ENCODE results near the gene PMF1. TPM values are rescaled to one million over a fixed set of nuclear protein-coding genes. Genes with fewer than 3 reads are reported as not detected.

The PMF1 gene, protein sequence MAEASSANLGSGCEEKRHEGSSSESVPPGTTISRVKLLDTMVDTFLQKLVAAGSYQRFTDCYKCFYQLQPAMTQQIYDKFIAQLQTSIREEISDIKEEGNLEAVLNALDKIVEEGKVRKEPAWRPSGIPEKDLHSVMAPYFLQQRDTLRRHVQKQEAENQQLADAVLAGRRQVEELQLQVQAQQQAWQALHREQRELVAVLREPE
- 66.7 TPM for polyA plus RNA-seq (2013)

- DNase-seq, result peak; percentile 95 to 97 (median 96)
- WGBS (ENCODE audit: insufficient coverage), result 0% methylated on average over 60 of the region's 61 CpGs
- ChIA-PET CTCF (interaction anchor here (0.6 to 2.9 kb wide), 10 partner anchors 10 to 116 kb away, joined by 3 to 13 read pairs (median 4); no protein-coding TSS in a partner anchor), POLR2A (interaction anchor here (0.6 to 1.3 kb wide), 10 partner anchors 10 to 130 kb away, joined by 3 to 9 read pairs (median 4); partner anchors contain the start of gene SLC25A44)
- peaks cover 7 to 47% (median 20%) of the 10 kb centered on the region in 4 experiments for H3K36me3 ChIP-seq (ENCODE audit: control insufficient read depth in 4 of 4, insufficient read depth in 4 of 4, low read length in 3 of 4)
- H3K27ac ChIP-seq (ENCODE audit: insufficient read depth in 1 of 2, low read depth in 1 of 2, low read length in 2 of 2, poor library complexity in 1 of 2, severe bottlenecking in 2 of 2), result peak within 1 kb of the TSS; percentile 98
- H3K27me3 ChIP-seq (replicated peaks in 2 of 5; ENCODE audit: control insufficient read depth in 4 of 5, insufficient read depth in 5 of 5, low read length in 4 of 5), result no peaks in the 10 kb centered on the region
- peak within 1 kb of the TSS; percentile 64 to 98 (median 92) for H3K4me3 ChIP-seq (ENCODE audit: control insufficient read depth in 1 of 7, extremely low read depth in 1 of 7, insufficient read depth in 4 of 7, low read depth in 2 of 7, low read length in 6 of 7)
- H3K9me3 ChIP-seq (ENCODE audit: control extremely low read depth in 1 of 5, control insufficient read depth in 4 of 5, insufficient read depth in 2 of 5, low read depth in 1 of 5, low read length in 4 of 5), result no peaks in the 10 kb centered on the region
- peaks cover 8 to 39% (median 28%) of the 10 kb centered on the region in 4 experiments for H3K4me1 ChIP-seq (ENCODE audit: control extremely low read depth in 1 of 4, control insufficient read depth in 4 of 4, insufficient read depth in 4 of 4, low read length in 3 of 4)
Measured at GRCh38 chr1:156212833-156213643, at the start of gene PMF1. Gene PMF1, plus strand, starts transcription at chr1:156213007. Its CDS starts 9 bp downstream, at chr1:156213016.

GRCh38 chr1:156163712-156164111, 49.1 kb upstream of the PMF1 start:
- no peaks in the 10 kb centered on the region for H3K27me3 ChIP-seq (replicated peaks in 2 of 5; ENCODE audit: control insufficient read depth in 4 of 5, insufficient read depth in 5 of 5, low read length in 4 of 5)
- peaks cover 0 to 25% (median 3%) of the 10 kb centered on the region in 4 experiments for H3K36me3 ChIP-seq (ENCODE audit: control insufficient read depth in 4 of 4, insufficient read depth in 4 of 4, low read length in 3 of 4)
- no peaks in the 10 kb centered on the region for H3K9me3 ChIP-seq (ENCODE audit: control extremely low read depth in 1 of 5, control insufficient read depth in 4 of 5, insufficient read depth in 2 of 5, low read depth in 1 of 5, low read length in 4 of 5)
- no peak overlapping the region for H3K27ac ChIP-seq (ENCODE audit: insufficient read depth in 1 of 2, low read depth in 1 of 2, low read length in 2 of 2, poor library complexity in 1 of 2, severe bottlenecking in 2 of 2)
- ChIA-PET CTCF (interaction anchor here (0.7 to 4.5 kb wide), 6 partner anchors 9 to 154 kb away, joined by 3 to 25 read pairs (median 4); no protein-coding TSS in a partner anchor), POLR2A (interaction anchor here (0.7 kb wide), 1 partner anchor 16 kb away, joined by 3 read pairs; no protein-coding TSS in a partner anchor)
- H3K4me1 ChIP-seq (ENCODE audit: control extremely low read depth in 1 of 4, control insufficient read depth in 4 of 4, insufficient read depth in 4 of 4, low read length in 3 of 4), result peaks cover 0 to 15% (median 13%) of the 10 kb centered on the region in 4 experiments
- no CpG with 5 or more reads among the region's 1 CpG for WGBS (ENCODE audit: insufficient coverage)
- DNase-seq, result no peak
- no peak overlapping the region for H3K4me3 ChIP-seq (ENCODE audit: control insufficient read depth in 1 of 7, extremely low read depth in 1 of 7, insufficient read depth in 4 of 7, low read depth in 2 of 7, low read length in 6 of 7)

DNA sequence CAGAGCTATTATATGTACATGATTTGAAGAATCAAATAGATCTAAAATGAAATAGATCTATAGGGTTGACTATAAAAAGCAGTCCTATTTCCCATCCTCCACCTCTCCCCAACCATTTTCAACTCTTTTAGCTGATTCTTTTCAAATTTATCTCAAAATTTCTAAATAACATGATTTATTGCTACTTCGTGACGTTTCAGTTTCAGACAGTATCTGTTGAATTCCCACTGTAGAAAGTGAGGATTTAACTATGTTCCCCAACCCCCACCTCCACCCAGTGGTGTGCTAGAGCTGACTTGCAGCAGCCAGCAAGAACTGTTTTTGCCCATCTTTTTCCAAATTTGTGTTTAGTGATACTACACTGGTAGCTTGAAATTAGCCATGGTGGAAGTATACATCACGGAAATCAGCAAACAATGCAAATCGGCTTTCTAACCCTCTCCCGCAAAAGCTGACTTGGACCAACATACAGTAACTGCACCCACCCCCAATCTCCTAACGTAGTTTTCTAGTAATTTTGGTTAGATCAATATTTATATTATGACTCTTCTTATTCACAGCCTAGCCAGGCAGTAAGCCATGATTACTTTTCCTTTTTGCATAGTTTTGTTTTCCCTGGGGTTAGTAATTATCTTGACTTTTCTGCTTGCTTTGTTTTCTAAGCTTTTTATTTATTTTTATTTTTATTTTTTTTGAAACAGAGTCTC, 48.5 kb upstream of the PMF1 start:
- H3K4me3 ChIP-seq (ENCODE audit: control insufficient read depth in 1 of 7, extremely low read depth in 1 of 7, insufficient read depth in 4 of 7, low read depth in 2 of 7, low read length in 6 of 7), result no peak overlapping the region
- POLR2A ChIA-PET, result interaction anchor here (0.7 kb wide), 1 partner anchor 16 kb away, joined by 3 read pairs; no protein-coding TSS in a partner anchor
- DNase-seq, result no peak
- H3K9me3 ChIP-seq (ENCODE audit: control extremely low read depth in 1 of 5, control insufficient read depth in 4 of 5, insufficient read depth in 2 of 5, low read depth in 1 of 5, low read length in 4 of 5), result no peaks in the 10 kb centered on the region
- H3K27ac ChIP-seq (ENCODE audit: insufficient read depth in 1 of 2, low read depth in 1 of 2, low read length in 2 of 2, poor library complexity in 1 of 2, severe bottlenecking in 2 of 2), result no peak overlapping the region
- peaks cover 0 to 27% (median 2%) of the 10 kb centered on the region in 4 experiments for H3K36me3 ChIP-seq (ENCODE audit: control insufficient read depth in 4 of 4, insufficient read depth in 4 of 4, low read length in 3 of 4)
- peaks cover 0 to 15% (median 13%) of the 10 kb centered on the region in 4 experiments for H3K4me1 ChIP-seq (ENCODE audit: control extremely low read depth in 1 of 4, control insufficient read depth in 4 of 4, insufficient read depth in 4 of 4, low read length in 3 of 4)
- no peaks in the 10 kb centered on the region for H3K27me3 ChIP-seq (replicated peaks in 2 of 5; ENCODE audit: control insufficient read depth in 4 of 5, insufficient read depth in 5 of 5, low read length in 4 of 5)
- WGBS (ENCODE audit: insufficient coverage), result 93% methylated on average over 3 of the region's 6 CpGs
- CTCF ChIA-PET, result interaction anchor here (0.7 to 4.5 kb wide), 9 partner anchors 8 to 153 kb away, joined by 3 to 25 read pairs (median 3); no protein-coding TSS in a partner anchor

- CTCF ChIA-PET, result interaction anchor here (0.7 to 4.5 kb wide), 7 partner anchors 8 to 60 kb away, joined by 3 to 25 read pairs (median 4); no protein-coding TSS in a partner anchor
- peaks cover 0 to 25% (median 2%) of the 10 kb centered on the region in 4 experiments for H3K36me3 ChIP-seq (ENCODE audit: control insufficient read depth in 4 of 4, insufficient read depth in 4 of 4, low read length in 3 of 4)
Measured at GRCh38 chr1:156165083-156165482, 47.7 kb upstream of the PMF1 start.

GRCh38 chr1:156167536-156167935, 45.3 kb upstream of the PMF1 start:
- Histone ChIP-seq H3K27me3 (replicated peaks in 2 of 5; ENCODE audit: control insufficient read depth in 4 of 5, insufficient read depth in 5 of 5, low read length in 4 of 5) (no peaks in the 10 kb centered on the region), H3K4me3 (ENCODE audit: control insufficient read depth in 1 of 7, extremely low read depth in 1 of 7, insufficient read depth in 4 of 7, low read depth in 2 of 7, low read length in 6 of 7) (no peak overlapping the region), H3K9me3 (ENCODE audit: control extremely low read depth in 1 of 5, control insufficient read depth in 4 of 5, insufficient read depth in 2 of 5, low read depth in 1 of 5, low read length in 4 of 5) (no peaks in the 10 kb centered on the region), H3K36me3 (ENCODE audit: control insufficient read depth in 4 of 4, insufficient read depth in 4 of 4, low read length in 3 of 4) (peaks cover 0 to 14% (median 3%) of the 10 kb centered on the region in 4 experiments), H3K4me1 (ENCODE audit: control extremely low read depth in 1 of 4, control insufficient read depth in 4 of 4, insufficient read depth in 4 of 4, low read length in 3 of 4) (no peaks in the 10 kb centered on the region), H3K27ac (ENCODE audit: insufficient read depth in 1 of 2, low read depth in 1 of 2, low read length in 2 of 2, poor library complexity in 1 of 2, severe bottlenecking in 2 of 2) (no peak overlapping the region)
- POLR2A ChIA-PET, result no interaction called here
- CTCF ChIA-PET, result no interaction called here
- DNase-seq, result no peak
- 100% methylated on average over 1 of the region's 5 CpGs for WGBS (ENCODE audit: insufficient coverage)

More at GRCh38 chr1:156165083-156165482, 47.7 kb upstream of the PMF1 start:
- peaks cover 0 to 14% (median 10%) of the 10 kb centered on the region in 4 experiments for H3K4me1 ChIP-seq (ENCODE audit: control extremely low read depth in 1 of 4, control insufficient read depth in 4 of 4, insufficient read depth in 4 of 4, low read length in 3 of 4)
- POLR2A ChIA-PET, result interaction anchor here (0.6 kb wide), 1 partner anchor 63 kb away, joined by 3 read pairs; no protein-coding TSS in a partner anchor
- no peak overlapping the region for H3K27ac ChIP-seq (ENCODE audit: insufficient read depth in 1 of 2, low read depth in 1 of 2, low read length in 2 of 2, poor library complexity in 1 of 2, severe bottlenecking in 2 of 2)
- H3K27me3 ChIP-seq (replicated peaks in 2 of 5; ENCODE audit: control insufficient read depth in 4 of 5, insufficient read depth in 5 of 5, low read length in 4 of 5), result no peaks in the 10 kb centered on the region
- H3K9me3 ChIP-seq (ENCODE audit: control extremely low read depth in 1 of 5, control insufficient read depth in 4 of 5, insufficient read depth in 2 of 5, low read depth in 1 of 5, low read length in 4 of 5), result no peaks in the 10 kb centered on the region
- DNase-seq, result peak in 1 of 3 donors; percentile 53
- H3K4me3 ChIP-seq (ENCODE audit: control insufficient read depth in 1 of 7, extremely low read depth in 1 of 7, insufficient read depth in 4 of 7, low read depth in 2 of 7, low read length in 6 of 7), result no peak overlapping the region
- WGBS (ENCODE audit: insufficient coverage), result 86% methylated on average over 2 of the region's 2 CpGs

GRCh38 chr1:156172696-156173470, 39.9 kb upstream of the PMF1 start:
- WGBS (ENCODE audit: insufficient coverage), result 86% methylated on average over 4 of the region's 9 CpGs
- Histone ChIP-seq H3K4me3 (ENCODE audit: control insufficient read depth in 1 of 7, extremely low read depth in 1 of 7, insufficient read depth in 4 of 7, low read depth in 2 of 7, low read length in 6 of 7) (no peak overlapping the region), H3K27me3 (replicated peaks in 2 of 5; ENCODE audit: control insufficient read depth in 4 of 5, insufficient read depth in 5 of 5, low read length in 4 of 5) (no peaks in the 10 kb centered on the region), H3K27ac (ENCODE audit: insufficient read depth in 1 of 2, low read depth in 1 of 2, low read length in 2 of 2, poor library complexity in 1 of 2, severe bottlenecking in 2 of 2) (no peak overlapping the region), H3K36me3 (ENCODE audit: control insufficient read depth in 4 of 4, insufficient read depth in 4 of 4, low read length in 3 of 4) (peaks cover 0 to 35% (median 16%) of the 10 kb centered on the region in 4 experiments), H3K4me1 (ENCODE audit: control extremely low read depth in 1 of 4, control insufficient read depth in 4 of 4, insufficient read depth in 4 of 4, low read length in 3 of 4) (peaks cover 0 to 1% (median 0%) of the 10 kb centered on the region in 4 experiments), H3K9me3 (ENCODE audit: control extremely low read depth in 1 of 5, control insufficient read depth in 4 of 5, insufficient read depth in 2 of 5, low read depth in 1 of 5, low read length in 4 of 5) (no peaks in the 10 kb centered on the region)
- CTCF ChIA-PET, result interaction anchor here (1.0 to 2.5 kb wide), 6 partner anchors 9 to 52 kb away, joined by 3 to 13 read pairs (median 4); no protein-coding TSS in a partner anchor
- DNase-seq, result no peak
- POLR2A ChIA-PET, result interaction anchor here (0.6 kb wide), 1 partner anchor 83 kb away, joined by 3 read pairs; no protein-coding TSS in a partner anchor

Data from common myeloid progenitor, CD34-positive (primary cell).